Left lung (tissue), 10 donors: ENCODE data around the gene GATD1. TPM values are rescaled to one million over a fixed set of nuclear protein-coding genes. Genes with fewer than 3 reads are reported as not detected.
A peak's percentile ranks its signal among the peaks of the same experiment; 100 is the strongest.

ENCODE experiments used
- ATAC-seq: fragments of 200-7000 bp; cut with Tn5 transposase; one replicate; pipeline ENCODE4 v1.9.1; 2020; ENCODE audit warnings: moderate library complexity
- DNase-seq, 4 donors: peaks; one replicate each; pipeline ENCODE4 v3.0.0-alpha.2; 2013 to 2020
- H3K27ac ChIP-seq, 2 donors: fragments of 200-600 bp; sonication (generic) in 1 of 2; one replicate each; pipeline versions ENCODE4 v1.5.0 to v1.8.0; 2020 to 2021
- H3K27me3 ChIP-seq, 2 donors: fragments of 200-600 bp; sonication (generic) in 1 of 2; one replicate each; pipeline versions ENCODE4 v1.5.0 to v1.8.0; 2020 to 2021
- H3K36me3 ChIP-seq, 2 donors: fragments of 200-600 bp; sonication (generic) in 1 of 2; one replicate each; pipeline versions ENCODE4 v1.5.0 to v1.8.0; 2020 to 2021
- H3K4me1 ChIP-seq, 2 donors: fragments of 200-600 bp; one replicate each; pipeline ENCODE4 v1.8.0; 2021
- H3K4me3 ChIP-seq, 2 donors: fragments of 200-600 bp; sonication (generic) in 1 of 2; one replicate each; pipeline versions ENCODE4 v1.5.0 to v1.8.0; 2020 to 2021; ENCODE audit warnings: mild to moderate bottlenecking in 1 of 2
- H3K9me3 ChIP-seq, 2 donors: fragments of 200-600 bp; sonication (generic) in 1 of 2; one replicate each; pipeline versions ENCODE4 v1.5.0 to v1.8.0; 2020 to 2021
- intact Hi-C, 2 donors: fragments of 100-400 bp; cut with DNase I; formaldehyde crosslinking; loops; one replicate each; pipeline versions ENCODE4 v1.11.2 to v1.14.2; 2022
- polyA plus RNA-seq, 6 donors: library from polyadenylated mRNA; unstranded; fragments of 120-200 nt; gene quantifications; one replicate each; pipeline ENCODE4 v1.2.1, GENCODE V29; 2013; ENCODE audit not compliant: insufficient read length in 6 of 6
- total RNA-seq, 2 donors: library from RNA; stranded (reverse); fragmentation: NEBNext Ultra II Directional; extraction: Animal tissue kit (Norgen Biotek cat#: 25700); gene quantifications; one replicate each; pipeline ENCODE4 v1.2.1, GENCODE V29; 2021
- TF ChIP-seq, protein P1 (sequence below), 2 donors: fragments of 200-600 bp; sonication (generic) in 1 of 2; IDR thresholded peaks; one replicate each; pipeline versions ENCODE4 v1.5.0 to v1.8.0; 2021; ENCODE audit warnings: antibody characterized with exemption in 2 of 2
- donor health status: DM: no; HTN: yes; CAD: no.
- donor health status: DM: no; HTN: no; CAD: no.

The GATD1 gene
- total and polyA plus RNA-seq, 8 donors, result 51.7 to 87.1 (median 64.7) TPM

DNA sequence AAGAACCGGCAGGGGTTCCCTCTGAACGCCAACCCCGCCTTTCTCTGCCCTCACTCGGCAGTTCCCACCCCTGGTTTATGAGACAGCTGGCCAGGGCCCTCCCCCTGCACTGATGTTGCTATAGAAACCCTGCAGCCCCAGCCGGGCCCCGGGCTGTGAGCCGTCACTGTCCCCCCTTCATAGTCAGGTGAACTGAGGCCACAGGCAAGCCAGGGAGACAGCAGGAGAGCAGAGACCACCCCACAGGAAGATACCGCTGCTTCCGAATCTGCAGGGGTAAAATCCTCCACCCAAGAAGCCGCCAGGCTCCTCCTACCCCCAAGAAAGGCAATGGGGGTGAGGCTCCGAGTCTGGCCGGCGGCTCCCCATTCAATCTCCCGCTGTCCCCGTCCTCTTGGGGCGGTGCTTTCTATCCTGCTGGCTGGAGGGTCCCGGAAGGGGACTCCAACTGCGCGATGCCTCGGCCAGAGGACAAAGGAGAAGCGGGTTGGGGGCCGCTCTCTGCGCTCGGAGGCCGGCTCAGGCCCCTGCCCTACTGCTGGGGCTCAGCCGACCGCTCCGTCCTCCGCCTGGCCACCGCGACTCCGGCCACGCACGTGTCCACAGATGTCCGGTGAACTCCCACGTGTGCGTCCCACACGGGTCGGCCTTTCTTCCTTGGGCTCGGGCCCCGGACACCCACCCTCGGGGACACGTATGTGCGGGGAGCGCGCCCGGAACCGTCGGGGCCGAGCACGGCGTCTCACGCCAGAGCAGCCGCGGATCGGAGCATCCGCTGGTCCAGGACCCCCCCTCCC is 20.2 kb upstream of the GATD1 start:
- DNase-seq (peak; percentile 76 to 91 (median 82)), ATAC-seq (peak; percentile 56)
- intact Hi-C loops, result no loop called here
- Histone ChIP-seq H3K27me3 (no peaks in the 10 kb centered on the region), H3K27ac (peak overlapping the region; percentile 67 to 85), H3K4me3 (peak overlapping the region; percentile 75 to 89), H3K4me1 (peaks cover 20 to 42% of the 10 kb centered on the region in 2 donors), H3K9me3 (no peaks in the 10 kb centered on the region), H3K36me3 (peaks cover 0 to 51% of the 10 kb centered on the region in 2 donors)
- TF ChIP-seq, protein P1, sequence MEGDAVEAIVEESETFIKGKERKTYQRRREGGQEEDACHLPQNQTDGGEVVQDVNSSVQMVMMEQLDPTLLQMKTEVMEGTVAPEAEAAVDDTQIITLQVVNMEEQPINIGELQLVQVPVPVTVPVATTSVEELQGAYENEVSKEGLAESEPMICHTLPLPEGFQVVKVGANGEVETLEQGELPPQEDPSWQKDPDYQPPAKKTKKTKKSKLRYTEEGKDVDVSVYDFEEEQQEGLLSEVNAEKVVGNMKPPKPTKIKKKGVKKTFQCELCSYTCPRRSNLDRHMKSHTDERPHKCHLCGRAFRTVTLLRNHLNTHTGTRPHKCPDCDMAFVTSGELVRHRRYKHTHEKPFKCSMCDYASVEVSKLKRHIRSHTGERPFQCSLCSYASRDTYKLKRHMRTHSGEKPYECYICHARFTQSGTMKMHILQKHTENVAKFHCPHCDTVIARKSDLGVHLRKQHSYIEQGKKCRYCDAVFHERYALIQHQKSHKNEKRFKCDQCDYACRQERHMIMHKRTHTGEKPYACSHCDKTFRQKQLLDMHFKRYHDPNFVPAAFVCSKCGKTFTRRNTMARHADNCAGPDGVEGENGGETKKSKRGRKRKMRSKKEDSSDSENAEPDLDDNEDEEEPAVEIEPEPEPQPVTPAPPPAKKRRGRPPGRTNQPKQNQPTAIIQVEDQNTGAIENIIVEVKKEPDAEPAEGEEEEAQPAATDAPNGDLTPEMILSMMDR (IDR thresholded peaks at IDR 0.05), result no peak

- H3K4me1 ChIP-seq, result peaks cover 20 to 42% of the 10 kb centered on the region in 2 donors
- intact Hi-C loops, result no loop called here
- H3K9me3 ChIP-seq, result no peaks in the 10 kb centered on the region
- peak overlapping the region; percentile 75 to 89 for H3K4me3 ChIP-seq
- peaks cover 0 to 51% of the 10 kb centered on the region in 2 donors for H3K36me3 ChIP-seq
- no peaks in the 10 kb centered on the region for H3K27me3 ChIP-seq
- peak overlapping the region; percentile 67 to 85 for H3K27ac ChIP-seq
- TF ChIP-seq, protein P1 (IDR thresholded peaks at IDR 0.05), result no peak
- DNase-seq (peak in 1 of 4 donors; percentile 81), ATAC-seq (no peak)
Observed at GRCh38 chr11:796565-797295, 19.4 kb upstream of the GATD1 start.

DNA sequence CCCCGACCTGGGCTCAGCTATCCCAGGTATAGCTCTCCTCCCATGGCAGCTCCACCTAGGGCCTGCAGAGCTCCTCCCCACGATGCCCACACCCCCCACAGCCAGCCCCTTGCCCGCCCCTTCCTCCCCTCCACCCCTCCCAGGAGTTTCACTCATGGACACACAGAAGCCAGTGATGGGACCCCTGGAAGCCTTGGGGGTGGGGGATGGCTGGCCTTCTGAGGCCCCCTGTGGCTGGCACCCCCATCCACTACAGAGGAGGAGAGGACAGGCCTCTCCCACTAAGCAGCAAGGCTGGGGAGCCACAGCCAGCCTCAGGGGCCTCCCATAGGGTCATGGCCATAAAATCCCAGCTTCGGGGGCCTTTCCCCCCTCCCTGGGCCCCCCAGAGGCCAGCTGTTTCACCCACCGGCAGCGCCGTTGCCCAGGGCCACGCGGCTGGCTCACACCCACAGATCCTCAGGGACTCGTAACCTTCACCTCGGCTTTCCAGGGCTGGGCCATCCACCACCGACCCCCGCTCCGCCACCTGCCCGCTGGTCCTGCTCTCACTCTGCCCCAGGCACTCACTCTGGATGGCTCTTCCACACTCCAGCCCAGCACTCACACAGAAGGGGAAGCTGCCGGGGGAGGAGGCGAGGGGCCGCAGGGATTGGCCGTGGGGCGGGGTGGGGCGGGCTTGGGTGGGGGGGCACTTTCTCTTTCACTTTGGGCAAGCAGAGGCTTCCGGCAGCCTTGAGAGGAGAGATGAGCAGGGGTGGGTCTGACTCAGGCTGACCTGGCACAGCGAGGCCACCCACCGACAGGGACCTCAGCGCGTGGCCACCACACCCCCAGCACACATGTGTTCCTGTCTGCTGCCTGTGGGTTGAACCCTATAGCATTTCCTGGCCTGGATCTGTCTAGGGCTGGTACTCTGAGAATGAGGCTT is 18.6 kb upstream of the GATD1 start:
- intact Hi-C loops, result no loop called here
- TF ChIP-seq, protein P1 (IDR thresholded peaks at IDR 0.05), result no peak
- peak overlapping the region; percentile 67 to 85 for H3K27ac ChIP-seq
- peak; percentile 75 for ATAC-seq
- H3K4me3 ChIP-seq, result peak overlapping the region; percentile 75 to 89
- peaks cover 0 to 51% of the 10 kb centered on the region in 2 donors for H3K36me3 ChIP-seq
- peak; percentile 68 to 90 (median 86) for DNase-seq
- H3K27me3 ChIP-seq, result no peaks in the 10 kb centered on the region
- H3K4me1 ChIP-seq, result peaks cover 20 to 42% of the 10 kb centered on the region in 2 donors
- H3K9me3 ChIP-seq, result no peaks in the 10 kb centered on the region

DNA sequence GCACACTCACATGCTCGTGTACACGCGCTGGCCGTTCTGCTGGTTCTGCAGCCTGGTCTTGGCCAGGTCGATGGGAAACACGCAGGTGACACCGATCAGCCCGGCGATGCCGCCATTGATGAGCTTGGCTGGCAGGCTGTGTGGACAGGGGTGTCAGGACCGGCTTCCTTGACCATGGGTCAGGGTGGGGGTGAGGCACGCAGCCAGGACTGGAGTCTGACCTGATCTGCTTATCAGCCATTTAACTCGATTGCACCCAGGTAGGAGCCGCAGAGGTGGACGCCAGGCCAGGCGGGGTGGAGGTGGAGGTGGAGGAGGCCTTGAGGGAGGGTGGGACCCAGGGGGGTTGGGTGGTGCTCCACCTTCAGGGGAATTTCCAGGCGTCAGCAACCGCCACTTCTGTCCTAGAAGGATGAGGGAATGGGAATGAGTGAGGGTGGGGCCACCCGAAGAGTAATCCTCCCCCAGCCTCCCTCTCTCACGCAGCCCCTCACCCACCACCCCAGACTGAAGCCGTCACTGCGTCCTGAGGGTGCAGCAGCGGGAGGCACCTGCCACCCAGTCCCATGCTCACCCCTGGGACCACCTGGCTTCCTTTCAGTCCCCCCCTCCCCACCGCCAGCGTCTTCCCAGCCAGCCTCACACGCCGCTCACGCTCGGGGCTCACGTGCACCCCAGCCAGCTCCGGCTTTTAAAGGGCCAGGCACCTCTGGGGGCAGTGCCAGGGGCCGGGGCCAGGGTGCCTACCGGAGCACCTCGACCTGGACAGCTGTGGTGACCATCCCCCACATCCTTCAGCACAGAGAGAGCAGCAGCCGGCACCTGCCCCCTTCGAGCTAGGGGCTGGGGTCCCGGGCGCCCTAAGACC is 17.7 kb upstream of the GATD1 start:
- intact Hi-C loops, result no loop called here
- Histone ChIP-seq H3K36me3 (peaks cover 0 to 42% of the 10 kb centered on the region in 2 donors), H3K27me3 (peaks cover 0 to 5% of the 10 kb centered on the region in 2 donors), H3K4me1 (peaks cover 20 to 42% of the 10 kb centered on the region in 2 donors), H3K4me3 (peak overlapping the region; percentile 75 to 89), H3K9me3 (no peaks in the 10 kb centered on the region), H3K27ac (peak overlapping the region in 1 of 2 donors; percentile 85)
- DNase-seq (no peak), ATAC-seq (peak; percentile 27)
- TF ChIP-seq, protein P1 (IDR thresholded peaks at IDR 0.05), result no peak
